ENCODE results near the gene PIEZO2.

DNA sequence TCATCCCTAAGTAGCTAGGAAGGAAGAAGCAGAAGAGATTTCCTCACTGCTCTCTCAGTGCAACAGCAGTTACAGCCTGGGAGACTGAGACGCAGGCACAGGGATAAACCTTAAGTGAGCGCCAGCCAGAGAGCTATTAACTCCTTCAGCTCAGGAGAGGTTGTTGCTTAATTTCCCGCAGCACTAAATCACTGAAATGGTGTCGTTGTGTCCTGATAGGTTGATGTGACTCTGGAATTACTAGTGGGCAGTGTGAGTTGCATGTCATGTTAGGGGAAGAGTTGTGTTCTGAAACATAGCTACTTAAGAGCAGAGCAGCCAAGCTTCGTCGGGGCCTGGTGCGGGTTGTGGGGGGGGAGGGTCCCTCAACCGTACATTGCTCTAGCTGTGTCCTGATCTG is 397.7 kb downstream of the PIEZO2 start:
- TF ChIP-seq, protein P1, sequence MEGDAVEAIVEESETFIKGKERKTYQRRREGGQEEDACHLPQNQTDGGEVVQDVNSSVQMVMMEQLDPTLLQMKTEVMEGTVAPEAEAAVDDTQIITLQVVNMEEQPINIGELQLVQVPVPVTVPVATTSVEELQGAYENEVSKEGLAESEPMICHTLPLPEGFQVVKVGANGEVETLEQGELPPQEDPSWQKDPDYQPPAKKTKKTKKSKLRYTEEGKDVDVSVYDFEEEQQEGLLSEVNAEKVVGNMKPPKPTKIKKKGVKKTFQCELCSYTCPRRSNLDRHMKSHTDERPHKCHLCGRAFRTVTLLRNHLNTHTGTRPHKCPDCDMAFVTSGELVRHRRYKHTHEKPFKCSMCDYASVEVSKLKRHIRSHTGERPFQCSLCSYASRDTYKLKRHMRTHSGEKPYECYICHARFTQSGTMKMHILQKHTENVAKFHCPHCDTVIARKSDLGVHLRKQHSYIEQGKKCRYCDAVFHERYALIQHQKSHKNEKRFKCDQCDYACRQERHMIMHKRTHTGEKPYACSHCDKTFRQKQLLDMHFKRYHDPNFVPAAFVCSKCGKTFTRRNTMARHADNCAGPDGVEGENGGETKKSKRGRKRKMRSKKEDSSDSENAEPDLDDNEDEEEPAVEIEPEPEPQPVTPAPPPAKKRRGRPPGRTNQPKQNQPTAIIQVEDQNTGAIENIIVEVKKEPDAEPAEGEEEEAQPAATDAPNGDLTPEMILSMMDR (IDR thresholded peaks at IDR 0.05 in 8 of 11, conservative IDR thresholded peaks at IDR 0.05 in 3 of 11) = no peak
- no peak for TF ChIP-seq POLR2AphosphoS5 (IDR thresholded peaks at IDR 0.05)

All from spleen (tissue), 7 donors.